H9 (cell line): ENCODE measurements around the gene RASIP1. TPM values are rescaled to one million over a fixed set of nuclear protein-coding genes. Genes with fewer than 3 reads are reported as not detected.

Source experiments
- DNase-seq: peaks from one replicate; pipeline ENCODE4 v3.0.0-alpha.2; 2017
- H2AFZ ChIP-seq: one replicate; pipeline ENCODE4 v1.6.1; 2013; ENCODE audit warnings: mild to moderate bottlenecking, low read length, control low read depth, moderate library complexity
- H2AK5ac ChIP-seq: 2 replicates; pipeline ENCODE4 v1.6.1; 2013; ENCODE audit warnings: low read length, control low read depth, mixed read lengths; ENCODE audit not compliant: insufficient read length
- H2BK120ac ChIP-seq: one replicate; pipeline ENCODE4 v1.6.1; 2013; ENCODE audit warnings: low read depth, mild to moderate bottlenecking, low read length, control low read depth, inconsistent platforms; ENCODE audit not compliant: poor library complexity, severe bottlenecking
- H2BK12ac ChIP-seq: 2 replicates; pipeline ENCODE4 v1.6.1; 2013; ENCODE audit warnings: low read length, control low read depth, mixed read lengths, low read depth; ENCODE audit not compliant: insufficient read length
- H2BK15ac ChIP-seq: 2 replicates; pipeline ENCODE4 v1.6.1; 2013; ENCODE audit warnings: low read depth, low read length, control low read depth
- H2BK20ac ChIP-seq: one replicate; pipeline ENCODE4 v1.6.1; 2013; ENCODE audit warnings: low read depth, mild to moderate bottlenecking, low read length, control low read depth, inconsistent platforms; ENCODE audit not compliant: poor library complexity, severe bottlenecking
- H2BK5ac ChIP-seq: 2 replicates; pipeline ENCODE4 v1.6.1; 2013; ENCODE audit warnings: low read length, control low read depth, mixed read lengths; ENCODE audit not compliant: insufficient read length
- H3K14ac ChIP-seq: 2 replicates; pipeline ENCODE4 v1.6.1; 2013; ENCODE audit warnings: low read length, control low read depth; ENCODE audit not compliant: insufficient read depth
- H3K18ac ChIP-seq: 2 replicates; pipeline ENCODE4 v1.6.1; 2013; ENCODE audit warnings: low read depth, mild to moderate bottlenecking, mixed read lengths, low read length, control low read depth; ENCODE audit not compliant: insufficient read length
- H3K23ac ChIP-seq: 2 replicates; pipeline ENCODE4 v1.6.1; 2013; ENCODE audit warnings: low read length, control low read depth, mixed read lengths, low read depth; ENCODE audit not compliant: insufficient read length
- H3K23me2 ChIP-seq: 2 replicates; pipeline ENCODE4 v1.6.1; 2013; ENCODE audit warnings: low read depth, mild to moderate bottlenecking, mixed read lengths, low read length, control low read depth; ENCODE audit not compliant: insufficient read length, poor library complexity, severe bottlenecking
- H3K27ac ChIP-seq: 2 replicates; pipeline ENCODE4 v1.5.1; 2013; ENCODE audit warnings: low read length, control low read depth, mixed read lengths, low read depth; ENCODE audit not compliant: insufficient read length
- H3K27me3 ChIP-seq: 2 replicates; pipeline ENCODE4 v1.6.1; 2013; ENCODE audit warnings: low read length, control low read depth, inconsistent platforms; ENCODE audit not compliant: insufficient read depth
- H3K4ac ChIP-seq: 2 replicates; pipeline ENCODE4 v1.6.1; 2013; ENCODE audit warnings: low read depth, mild to moderate bottlenecking, control low read depth, inconsistent platforms, low read length, moderate library complexity
- H3K4me1 ChIP-seq: 2 replicates; pipeline ENCODE4 v1.6.1; 2013; ENCODE audit warnings: low read length, control low read depth, inconsistent platforms; ENCODE audit not compliant: insufficient read depth
- H3K4me2 ChIP-seq: 2 replicates; pipeline ENCODE4 v1.6.1; 2013; ENCODE audit warnings: low read length, control low read depth, mixed read lengths; ENCODE audit not compliant: insufficient read length, insufficient read depth
- H3K56ac ChIP-seq: 2 replicates; pipeline ENCODE4 v1.6.1; 2013; ENCODE audit warnings: low read depth, mild to moderate bottlenecking, mixed read lengths, low read length, control low read depth; ENCODE audit not compliant: insufficient read length
- H3K79me1 ChIP-seq: 2 replicates; pipeline ENCODE4 v1.6.1; 2013; ENCODE audit warnings: low read depth, mild to moderate bottlenecking, moderate library complexity, low read length, control low read depth, inconsistent platforms; ENCODE audit not compliant: insufficient read depth, poor library complexity, severe bottlenecking
- H3K79me2 ChIP-seq: 2 replicates; pipeline ENCODE4 v1.6.1; 2013; ENCODE audit warnings: low read length, control low read depth, inconsistent platforms; ENCODE audit not compliant: insufficient read depth
- H3K9ac ChIP-seq: 2 replicates; pipeline ENCODE4 v1.6.1; 2013; ENCODE audit warnings: low read length, control low read depth, mixed read lengths; ENCODE audit not compliant: insufficient read length; ENCODE audit errors: extremely low read depth
- H3K9me3 ChIP-seq: one replicate; pipeline ENCODE4 v1.6.1; 2013; ENCODE audit warnings: low read depth, low read length, inconsistent platforms; ENCODE audit not compliant: control insufficient read depth
- H3T11ph ChIP-seq: one replicate; pipeline ENCODE4 v1.6.1; 2013; ENCODE audit warnings: mild to moderate bottlenecking, low read length, control low read depth, inconsistent platforms
- H4K20me1 ChIP-seq: one replicate; pipeline ENCODE4 v1.6.1; 2013; ENCODE audit not compliant: control insufficient read depth, insufficient read length, insufficient read depth
- H4K5ac ChIP-seq: 2 replicates; pipeline ENCODE4 v1.6.1; 2013; ENCODE audit warnings: low read depth, mild to moderate bottlenecking, mixed read lengths, low read length, control low read depth; ENCODE audit not compliant: insufficient read length
- H4K8ac ChIP-seq: replicated peaks from 2 replicates; pipeline ENCODE4 v1.6.1; 2013; ENCODE audit warnings: low read length, control low read depth, mixed read lengths, low read depth; ENCODE audit not compliant: insufficient read length
- H4K91ac ChIP-seq: 2 replicates; pipeline ENCODE4 v1.6.1; 2013; ENCODE audit warnings: low read depth, mild to moderate bottlenecking, moderate library complexity, mixed read lengths, low read length, control low read depth; ENCODE audit not compliant: insufficient read length
- H3K27ac Mint-ChIP-seq, 3 experiments: 2 replicates in 2 of 3; 3 replicates in 1 of 3; pipeline ENCODE4 v1.8.0; 2020 to 2021; ENCODE audit warnings: mixed read lengths in 3 of 3, mild to moderate bottlenecking in 1 of 3, moderate library complexity in 1 of 3
- H3K27me3 Mint-ChIP-seq: 2 replicates; pipeline ENCODE4 v1.8.0; 2021; ENCODE audit warnings: low read depth, mild to moderate bottlenecking, moderate library complexity, mixed read lengths
- H3K36me3 Mint-ChIP-seq, 3 experiments: 2 replicates in 2 of 3; 3 replicates in 1 of 3; pipeline ENCODE4 v1.8.0; 2020 to 2021; ENCODE audit warnings: low read depth in 3 of 3, mixed read lengths in 3 of 3; ENCODE audit not compliant: insufficient read depth in 1 of 3
- H3K4me1 Mint-ChIP-seq, 2 experiments: 2 replicates each; pipeline ENCODE4 v1.8.0; 2020; ENCODE audit warnings: mixed read lengths in 2 of 2
- H3K4me3 Mint-ChIP-seq, 2 experiments: 2 replicates in 1 of 2; 3 replicates in 1 of 2; pipeline ENCODE4 v1.8.0; 2020 to 2021; ENCODE audit warnings: mild to moderate bottlenecking in 2 of 2, mixed read lengths in 2 of 2, moderate library complexity in 1 of 2
- H3K9me3 Mint-ChIP-seq, 2 experiments: 2 replicates in 1 of 2; 3 replicates in 1 of 2; pipeline ENCODE4 v1.8.0; 2020; ENCODE audit warnings: mild to moderate bottlenecking in 2 of 2, mixed read lengths in 2 of 2, moderate library complexity in 1 of 2
- CTCF ChIP-seq: fragments of 200-600 bp; sonication (generic); conservative IDR thresholded peaks from 3 replicates; pipeline ENCODE4 v1.8.0; 2021; ENCODE audit warnings: antibody characterized with exemption, mild to moderate bottlenecking
- WGBS: extraction: QIAGEN DNeasy Blood & Tissue Kit; methylation state at CpG from one replicate; pipeline ENCODE4 v1.1.7; 2013; ENCODE audit warnings: missing lambda C conversion rate, low lambda C conversion rate, mixed read lengths; ENCODE audit not compliant: insufficient read length; ENCODE audit errors: extremely low coverage; 5-methylcytosine and 5-hydroxymethylcytosine counted together
- total RNA-seq: library from RNA; stranded (reverse); gene quantifications from 2 replicates; pipeline ENCODE4 v1.2.1, GENCODE V29; 2021

Gene RASIP1
- total RNA-seq, 1 experiment from 2014 or later = 2.4 TPM

GRCh38 chr19:48738557-48739403, 1.6 kb downstream of the RASIP1 start:
- Histone ChIP-seq H3K18ac (no peak overlapping the region), H4K5ac (no peak overlapping the region), H3K4me1 (no peaks in the 10 kb centered on the region; the same call in 1 of the 2 replicates), H2BK5ac (no peak overlapping the region), H3K4me2 (peak overlapping the region; percentile 54), H3K27ac (no peak overlapping the region), H3K9me3 (no peaks in the 10 kb centered on the region), H3K23ac (no peak overlapping the region), H2BK15ac (no peak overlapping the region), H4K20me1 (no peaks in the 10 kb centered on the region), H2BK120ac (no peak overlapping the region), H3K79me1 (no peaks in the 10 kb centered on the region), H2BK12ac (no peak overlapping the region), H3K9ac (no peak overlapping the region), H4K8ac (no peak overlapping the region), H4K91ac (no peak overlapping the region), H2AK5ac (no peak overlapping the region), H3K14ac (no peak overlapping the region), H3K23me2 (peaks cover 9% of the 10 kb centered on the region), H3T11ph (no peak overlapping the region), H3K27me3 (no peaks in the 10 kb centered on the region; the same call in 1 of the 2 replicates), H3K56ac (no peak overlapping the region), H3K4ac (no peak overlapping the region), H2BK20ac (no peak overlapping the region), H2AFZ (no peak overlapping the region), H3K79me2 (no peaks in the 10 kb centered on the region)
- no CpG with 5 or more reads among the region's 96 CpGs for WGBS
- Mint-ChIP-seq H3K9me3 (no peaks in the 10 kb centered on the region), H3K36me3 (peaks cover 2 to 4% (median 3%) of the 10 kb centered on the region in 3 experiments; a peak in 3 of 7 replicates), H3K4me1 (peaks cover 23 to 51% of the 10 kb centered on the region in 2 experiments), H3K27ac (peak overlapping the region; percentile 53 to 98 (median 91); a peak in 5 of 7 replicates), H3K4me3 (peak overlapping the region; percentile 52 to 80), H3K27me3 (peaks cover 20% of the 10 kb centered on the region)
- TF ChIP-seq CTCF = peak; percentile 52; the same call in 2 of the 3 replicates
- peak; percentile 99 for DNase-seq
